Osteoblast (primary cell): ENCODE measurements around the gene CAMK4. TPM values are rescaled to one million over a fixed set of nuclear protein-coding genes. Genes with fewer than 3 reads are reported as not detected.
"Not testable (repeated sequence)": the region's sequence is repeated elsewhere in the genome, so short reads cannot be mapped to it uniquely, and the experiment has no call there.

Source experiments
- DNase-seq: peaks from one replicate; pipeline ENCODE4 v3.0.0; 2011; ENCODE audit warnings: low spot score, mixed read lengths; ENCODE audit not compliant: insufficient read length; ENCODE audit errors: missing footprints
- H2AFZ ChIP-seq: 2 replicates; pipeline ENCODE4 v1.6.0; 2011; ENCODE audit warnings: mild to moderate bottlenecking, low read length
- H3K27ac ChIP-seq: 2 replicates; pipeline ENCODE4 v1.5.1; 2011; ENCODE audit warnings: mild to moderate bottlenecking, low read depth, low read length, moderate library complexity
- H3K27me3 ChIP-seq: 2 replicates; pipeline ENCODE4 v1.6.0; 2012; ENCODE audit warnings: mild to moderate bottlenecking, control low read depth, inconsistent platforms, low read length, moderate library complexity; ENCODE audit not compliant: insufficient read depth
- H3K36me3 ChIP-seq: 2 replicates; pipeline ENCODE4 v1.5.1; 2011; ENCODE audit warnings: mild to moderate bottlenecking, low read length, control low read depth, moderate library complexity; ENCODE audit not compliant: insufficient read depth
- H3K4me1 ChIP-seq: 2 replicates; pipeline ENCODE4 v1.5.1; 2011; ENCODE audit warnings: mild to moderate bottlenecking, low read length, control low read depth, moderate library complexity; ENCODE audit not compliant: insufficient read depth
- H3K4me2 ChIP-seq: 2 replicates; pipeline ENCODE4 v1.6.0; 2011; ENCODE audit warnings: mild to moderate bottlenecking, low read length; ENCODE audit not compliant: insufficient read depth
- H3K4me3 ChIP-seq: fragments of 200-600 bp; sonication (generic); 3 replicates; pipeline ENCODE4 v1.5.1; 2012; ENCODE audit warnings: mild to moderate bottlenecking, low read length, inconsistent platforms; ENCODE audit not compliant: insufficient read depth
- H3K79me2 ChIP-seq: 2 replicates; pipeline ENCODE4 v1.6.0; 2012; ENCODE audit warnings: mild to moderate bottlenecking, low read length, control low read depth, inconsistent platforms; ENCODE audit not compliant: insufficient read depth
- H3K9me3 ChIP-seq: 2 replicates; pipeline ENCODE4 v1.5.1; 2011; ENCODE audit warnings: low read depth, low read length, control low read depth
- H4K20me1 ChIP-seq: 2 replicates; pipeline ENCODE4 v1.6.0; 2012; ENCODE audit warnings: mild to moderate bottlenecking, low read length, control low read depth; ENCODE audit not compliant: insufficient read depth
- CTCF ChIP-seq: IDR thresholded peaks from 2 replicates; pipeline ENCODE4 v1.5.1; 2011; ENCODE audit warnings: mild to moderate bottlenecking, low read depth, low read length, moderate library complexity; ENCODE audit errors: extremely low read depth
- total RNA-seq: library from RNA; depleted of rRNA; stranded (reverse); fragments of >200 nt; gene quantifications from 2 replicates; pipeline ENCODE4 v1.2.3, GENCODE V29; 2012

CAMK4 gene
- total RNA-seq, 1 donor = 0.72 TPM

- H4K20me1 ChIP-seq = no peaks in the 10 kb centered on the region
- H3K4me2 ChIP-seq = no peak overlapping the region
- no peaks in the 10 kb centered on the region for H3K27me3 ChIP-seq
- no peak overlapping the region for H3K4me3 ChIP-seq
- H3K9me3 ChIP-seq = no peaks in the 10 kb centered on the region
- no peak overlapping the region for H3K27ac ChIP-seq
- no peaks in the 10 kb centered on the region for H3K79me2 ChIP-seq
- no peak for TF ChIP-seq CTCF
- no peaks in the 10 kb centered on the region for H3K36me3 ChIP-seq
- H3K4me1 ChIP-seq = no peaks in the 10 kb centered on the region
- DNase-seq = no peak
- no peak overlapping the region for H2AFZ ChIP-seq
Measured at GRCh38 chr5:111349429-111349828, 125.2 kb downstream of the CAMK4 start.

- no peak overlapping the region for H3K4me3 ChIP-seq
- no peak for DNase-seq
- H3K4me2 ChIP-seq = no peak overlapping the region
- no peaks in the 10 kb centered on the region for H4K20me1 ChIP-seq
- H3K27ac ChIP-seq = no peak overlapping the region
- no peak for TF ChIP-seq CTCF
- no peaks in the 10 kb centered on the region for H3K36me3 ChIP-seq
- H3K27me3 ChIP-seq = no peaks in the 10 kb centered on the region
- H2AFZ ChIP-seq = no peak overlapping the region
- H3K4me1 ChIP-seq = no peaks in the 10 kb centered on the region
- H3K9me3 ChIP-seq = no peaks in the 10 kb centered on the region
- no peaks in the 10 kb centered on the region for H3K79me2 ChIP-seq
Measured at GRCh38 chr5:111353035-111353434, 128.9 kb downstream of the CAMK4 start.

GRCh38 chr5:111358726-111359125 lies 134.5 kb downstream of the CAMK4 start:
- H3K4me3 ChIP-seq, H3K4me2 ChIP-seq, H3K4me1 ChIP-seq, H4K20me1 ChIP-seq, H3K36me3 ChIP-seq, H3K9me3 ChIP-seq, DNase-seq, H3K27me3 ChIP-seq, H3K27ac ChIP-seq, H3K79me2 ChIP-seq, H2AFZ ChIP-seq: not testable (repeated sequence)

GRCh38 chr5:111360173-111360572 lies 136.0 kb downstream of the CAMK4 start:
- DNase-seq = no peak
- no peak for TF ChIP-seq CTCF

More at GRCh38 chr5:111360173-111360572, 136.0 kb downstream of the CAMK4 start:
- H3K9me3 ChIP-seq = no peaks in the 10 kb centered on the region
- H4K20me1 ChIP-seq = no peaks in the 10 kb centered on the region
- no peak overlapping the region for H3K4me3 ChIP-seq
- no peaks in the 10 kb centered on the region for H3K36me3 ChIP-seq
- no peak overlapping the region for H3K27ac ChIP-seq
- H2AFZ ChIP-seq = no peak overlapping the region
- no peaks in the 10 kb centered on the region for H3K79me2 ChIP-seq
- no peaks in the 10 kb centered on the region for H3K4me1 ChIP-seq
- no peaks in the 10 kb centered on the region for H3K27me3 ChIP-seq
- no peak overlapping the region for H3K4me2 ChIP-seq
